Measurements from ENCODE around the gene HMMR.

HMMR gene

DNA sequence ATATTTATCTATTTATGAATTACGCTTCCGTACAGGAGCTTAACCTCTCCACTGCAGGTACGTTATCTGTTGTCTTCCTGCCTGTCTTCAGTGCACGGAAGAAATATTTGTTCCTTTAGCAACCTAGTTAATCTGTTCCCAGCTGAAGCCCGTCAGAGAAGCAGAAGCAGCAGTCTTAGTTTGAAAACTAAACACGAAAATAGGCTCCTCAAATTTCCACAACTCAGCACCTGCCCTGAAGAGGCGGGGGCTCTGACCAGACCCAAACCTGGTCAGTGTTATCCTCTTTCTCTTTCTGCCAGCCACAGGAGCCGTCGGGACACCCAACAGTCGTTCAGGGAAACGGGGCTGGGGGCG lies 992 bp upstream of the HMMR start:
- DNase-seq (ENCODE audit: low spot score): no peak

DNA sequence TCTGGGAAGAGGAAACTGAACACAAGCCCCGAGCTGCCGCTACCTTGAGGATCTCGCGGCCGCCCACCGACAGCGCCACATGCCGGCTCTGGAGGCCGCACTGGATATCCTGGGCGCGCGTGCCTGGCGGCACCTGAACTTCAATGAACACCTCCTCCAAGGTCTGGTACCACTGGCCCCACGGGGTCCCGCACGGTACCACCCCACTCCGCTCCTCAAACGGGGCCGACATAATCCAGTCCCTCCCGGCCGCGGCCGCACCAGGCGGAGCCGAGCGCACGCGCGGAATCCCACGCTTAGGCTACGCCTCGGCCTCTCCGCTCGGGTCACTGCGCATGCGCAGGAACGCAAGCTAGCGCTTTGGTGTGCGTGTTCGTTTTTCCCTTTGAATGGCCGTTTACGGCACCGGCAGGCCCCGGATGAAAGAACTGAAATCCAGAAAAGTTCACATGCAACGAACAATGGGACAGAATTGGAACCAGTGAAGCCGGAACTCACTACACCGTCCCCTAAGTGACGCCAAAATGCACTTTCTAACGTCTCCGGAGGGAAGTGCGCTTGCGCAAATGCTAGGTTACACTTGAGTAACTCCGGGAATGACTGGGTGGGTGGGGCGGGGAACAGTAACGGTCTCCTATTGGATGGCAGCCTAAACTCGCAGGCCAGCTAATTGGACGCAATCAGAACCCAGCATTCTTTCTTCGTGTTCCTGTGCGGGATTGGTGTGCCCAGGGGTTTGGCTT lies 442 bp upstream of the HMMR start, which contains the start of gene NUDCD2:
Gene NUDCD2, minus strand, starts transcription at position 284 of the 743 bp plus-strand sequence. Its CDS starts 52 bp downstream, at position 232.
- DNase-seq (ENCODE audit: low spot score): peak; percentile 63

DNA sequence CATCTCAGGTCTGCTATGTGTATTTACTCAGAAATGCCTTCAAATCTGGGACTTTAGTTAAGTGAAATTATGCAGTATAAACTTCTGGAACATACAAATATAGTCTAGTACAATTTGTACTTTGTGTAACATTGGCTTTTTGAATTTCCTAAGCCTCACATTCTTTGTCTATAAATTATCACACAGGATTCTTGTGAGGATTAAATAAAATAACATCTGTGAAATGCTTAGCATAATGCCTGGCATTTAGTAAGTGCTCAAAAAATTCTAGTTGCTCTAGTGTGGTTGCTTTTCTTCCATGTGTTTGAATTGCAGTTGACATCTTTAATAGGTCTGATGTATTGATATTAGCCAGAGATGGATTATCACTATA lies 2.6 kb downstream of the HMMR start:
- DNase-seq (ENCODE audit: low spot score): no peak

GRCh38 chr5:163467682-163468081 lies 7.2 kb downstream of the HMMR start:
- DNase-seq (ENCODE audit: low spot score): no peak

DNA sequence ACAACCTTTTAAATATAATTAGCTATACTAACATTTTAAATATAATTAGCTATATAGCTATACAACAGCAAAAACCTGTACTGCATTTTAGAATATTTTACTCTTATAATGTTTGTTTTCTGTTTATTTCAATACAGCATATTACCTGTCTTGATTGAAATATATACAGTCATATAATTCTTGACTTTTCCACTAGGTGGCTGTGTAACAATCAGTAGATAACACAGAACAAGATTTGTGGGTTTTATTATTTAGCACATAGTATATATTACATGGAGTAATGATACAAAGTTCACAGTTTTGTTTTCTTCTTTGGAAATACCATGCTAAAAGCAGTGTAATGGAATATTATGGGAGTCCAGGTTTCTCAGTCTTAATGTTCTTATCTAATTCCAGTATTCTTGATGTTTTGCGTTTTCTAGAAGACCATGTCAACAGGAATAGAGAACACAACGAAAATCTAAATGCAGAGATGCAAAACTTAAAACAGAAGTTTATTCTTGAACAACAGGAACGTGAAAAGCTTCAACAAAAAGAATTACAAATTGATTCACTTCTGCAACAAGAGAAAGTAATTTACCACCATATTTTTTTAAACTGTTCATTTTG lies 13.3 kb downstream of the HMMR start:
- no peak for DNase-seq (ENCODE audit: low spot score)

- no peak for DNase-seq (ENCODE audit: low spot score)
Measured at GRCh38 chr5:163475411-163475810, 15.0 kb downstream of the HMMR start.

- no peak for DNase-seq (ENCODE audit: low spot score)
Measured at GRCh38 chr5:163478126-163478981, 17.9 kb downstream of the HMMR start.

DNA sequence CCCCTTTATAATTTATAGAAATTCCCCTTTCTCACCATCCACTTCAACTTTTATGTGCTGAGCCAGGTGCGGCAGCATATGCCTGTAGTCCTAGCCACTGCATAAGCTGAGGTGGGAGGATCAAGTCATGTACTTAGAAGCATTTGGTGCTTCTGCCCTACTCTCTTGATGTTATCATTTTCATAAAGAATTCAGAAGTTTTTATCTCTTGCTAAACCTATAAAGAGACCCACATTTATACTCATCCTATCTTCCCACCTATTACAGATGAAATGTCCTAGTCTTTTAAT lies 18.5 kb downstream of the HMMR start:
- no peak for DNase-seq (ENCODE audit: low spot score)

GRCh38 chr5:163489055-163489744 lies 28.8 kb downstream of the HMMR start:
- no peak for DNase-seq (ENCODE audit: low spot score)

GRCh38 chr5:163489745-163490075 lies 29.3 kb downstream of the HMMR start:
- DNase-seq (ENCODE audit: low spot score): no peak

DNA sequence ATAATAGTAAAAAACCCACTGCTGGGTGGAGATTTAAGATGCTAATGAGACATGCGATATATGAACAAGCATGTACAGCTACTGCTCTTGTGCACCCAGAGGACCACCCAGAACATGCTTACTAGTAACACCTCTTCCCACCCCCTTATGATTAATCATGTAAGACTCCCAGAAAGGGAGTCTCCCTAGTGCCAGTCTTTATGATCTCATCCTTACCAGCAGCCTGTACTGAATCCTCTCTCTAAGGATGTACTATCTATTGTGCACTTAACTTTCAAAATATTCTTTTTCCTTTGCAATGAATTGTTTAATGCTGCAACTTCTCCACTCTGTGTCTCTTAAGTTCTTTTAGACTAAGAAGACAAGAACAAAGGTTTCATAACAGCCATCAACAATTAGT lies 35.9 kb downstream of the HMMR start:
- DNase-seq (ENCODE audit: low spot score): no peak

- no peak for DNase-seq (ENCODE audit: low spot score)
Measured at GRCh38 chr5:163497315-163497714, 36.9 kb downstream of the HMMR start.

DNA sequence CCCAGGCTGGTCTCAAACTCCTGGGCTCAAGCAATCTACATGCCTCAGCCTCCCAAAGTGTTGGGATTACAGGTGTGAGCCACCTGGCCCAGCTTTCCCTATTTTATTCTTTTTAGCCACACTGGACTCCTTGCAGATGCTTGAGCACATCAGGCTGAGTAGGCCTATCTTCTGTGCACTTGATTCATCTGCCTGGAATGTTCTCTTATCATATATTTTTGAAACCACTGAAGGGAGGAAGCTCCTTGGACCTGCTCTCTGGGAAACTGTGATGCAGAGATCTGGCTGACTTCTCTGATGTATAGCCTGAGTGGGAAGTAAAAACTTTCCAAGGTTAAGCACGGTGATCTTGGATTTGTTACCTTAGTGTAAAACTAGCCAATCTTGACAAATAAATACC lies 38.5 kb downstream of the HMMR start:
- DNase-seq (ENCODE audit: low spot score): no peak

DNA sequence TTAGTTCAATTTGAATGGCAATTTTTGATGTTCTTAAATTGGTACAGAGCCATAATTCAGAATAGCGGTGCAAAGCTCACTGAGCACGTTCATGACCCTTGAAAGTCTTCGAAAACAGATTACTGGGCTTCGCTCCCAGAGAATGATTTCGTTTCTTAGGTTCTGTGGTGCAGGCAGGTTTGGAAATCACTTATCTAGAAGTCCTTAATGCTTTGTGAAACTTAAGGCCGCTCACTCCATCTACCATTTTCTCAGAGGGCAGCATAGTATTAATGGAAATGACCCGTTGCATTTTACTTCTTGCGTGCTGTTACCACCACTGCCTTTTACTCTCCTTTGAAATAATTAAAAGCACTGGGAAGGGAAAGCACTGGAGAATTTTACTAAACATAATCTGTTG lies 42.1 kb downstream of the HMMR start:
- no peak for DNase-seq (ENCODE audit: low spot score)

GRCh38 chr5:163503106-163504078 lies 43.0 kb downstream of the HMMR start:
- peak; percentile 28 for DNase-seq (ENCODE audit: low spot score)

DNA sequence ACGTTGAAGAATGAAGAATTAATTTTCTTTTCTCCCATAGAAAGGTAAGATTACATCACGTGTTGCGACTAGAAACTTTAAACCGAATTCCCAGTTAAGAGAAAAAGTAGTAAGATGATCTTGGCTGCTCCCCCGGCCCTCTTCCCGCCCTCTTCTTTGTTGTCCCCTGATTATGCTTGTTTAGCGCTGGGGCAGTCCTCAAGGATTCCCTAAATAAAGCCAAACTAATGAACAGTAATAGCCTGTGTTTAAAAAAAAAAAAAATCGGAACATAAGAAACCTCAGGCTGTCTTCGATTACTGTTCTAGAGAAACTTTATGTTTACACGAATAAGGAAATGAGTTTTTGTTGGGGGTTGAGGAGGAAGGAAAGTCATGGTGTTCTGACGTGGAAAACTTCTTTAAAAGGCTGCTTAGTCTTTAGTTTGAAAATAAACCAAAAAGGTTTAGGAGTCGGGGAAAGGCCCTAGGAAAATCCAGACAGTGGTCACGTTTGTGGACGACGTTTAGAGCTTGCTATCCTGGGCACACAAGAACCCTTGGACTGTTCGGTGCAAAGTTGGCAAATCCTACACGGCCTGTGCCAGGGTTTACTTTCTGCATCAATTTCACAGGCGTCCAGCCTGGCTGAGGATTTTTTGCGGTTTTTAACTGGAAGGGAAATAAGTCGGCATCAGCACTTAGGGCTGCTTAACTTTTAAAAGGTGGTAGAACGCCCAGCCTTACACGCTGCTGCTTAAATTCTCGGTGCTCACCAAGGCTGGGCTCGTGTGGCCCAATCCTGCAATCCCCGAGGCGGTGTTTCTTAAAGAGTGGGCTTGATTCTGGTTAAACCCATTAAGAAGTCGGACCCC lies 43.9 kb downstream of the HMMR start:
- DNase-seq (ENCODE audit: low spot score): no peak

DNA sequence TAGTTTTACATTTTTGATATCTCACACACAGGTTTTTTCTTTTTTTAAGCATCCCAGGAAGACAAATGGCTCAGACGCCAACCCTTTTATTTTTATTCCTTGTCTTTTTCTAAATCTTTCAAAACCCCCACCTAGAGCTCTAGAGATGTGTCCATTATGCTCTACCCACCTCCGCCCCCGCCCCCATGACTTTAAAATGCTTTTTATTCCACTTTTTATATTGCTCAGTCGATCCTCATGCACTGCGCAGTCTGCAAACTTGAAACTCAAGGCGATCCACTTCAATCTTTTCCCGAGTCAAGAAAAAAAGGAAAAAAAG lies 44.6 kb downstream of the HMMR start:
- no peak for DNase-seq (ENCODE audit: low spot score)

- DNase-seq (ENCODE audit: low spot score): peak; percentile 77
Measured at GRCh38 chr5:163505368-163506094, 45.1 kb downstream of the HMMR start, which contains the start of gene MAT2B. MAT2B (plus strand) TSS chr5:163505619; CDS start chr5:163505687, 68 bp downstream.

GRCh38 chr5:163506095-163506457 lies 45.6 kb downstream of the HMMR start:
- no peak for DNase-seq (ENCODE audit: low spot score)

DNA sequence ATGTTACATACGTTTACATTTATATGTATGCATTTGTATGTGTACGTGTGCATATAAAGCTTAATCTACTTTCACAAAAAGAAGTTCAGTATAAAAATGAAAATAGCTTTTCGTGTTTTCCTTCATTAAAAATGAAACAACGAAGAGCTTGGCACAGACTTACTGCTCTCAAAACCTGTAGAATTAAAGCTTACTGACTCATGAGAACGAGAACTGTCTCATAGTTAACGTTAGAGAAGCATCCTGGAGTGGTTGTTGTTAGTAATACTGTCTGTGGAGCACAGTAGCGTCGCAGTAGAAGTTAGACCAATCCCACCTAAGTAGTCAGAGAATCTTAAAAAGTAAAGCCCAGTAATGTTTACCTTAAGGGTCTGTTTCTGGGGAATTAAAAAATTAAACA lies 46.3 kb downstream of the HMMR start:
- no peak for DNase-seq (ENCODE audit: low spot score)
